ENCODE measurements around the gene OCRL. TPM values are rescaled to one million over a fixed set of nuclear protein-coding genes. Genes with fewer than 3 reads are reported as not detected.

Gene OCRL
- total and polyA plus RNA-seq, 2 of the 13 experiments (the other 11 are each of a cell fraction or from before 2014, with no cell fraction given): 13.4 to 32.0 TPM

DNA sequence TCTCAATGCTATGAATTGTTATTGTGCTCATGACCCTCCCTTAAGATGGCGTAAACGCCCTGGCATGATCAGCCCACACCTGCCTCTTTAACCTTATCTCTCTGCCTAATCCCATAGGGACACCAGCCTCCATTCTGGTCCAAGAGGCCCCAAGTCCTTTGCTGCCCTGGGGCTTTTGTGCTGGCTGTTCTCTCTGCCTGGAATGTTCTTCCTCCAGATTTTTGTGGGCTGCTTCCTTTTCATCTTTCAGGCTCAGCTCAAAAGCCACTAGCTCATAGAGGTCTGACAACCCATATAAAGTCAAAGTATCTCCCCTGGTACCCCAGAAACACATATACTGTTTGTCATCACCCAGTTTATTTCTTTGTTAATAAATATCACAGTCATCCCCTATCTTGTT lies 72.3 kb downstream of the OCRL start:
- Histone ChIP-seq H3K9me3 (ENCODE audit: low read length) (no peaks in the 10 kb centered on the region), H4K20me1 (ENCODE audit: insufficient read depth, low read length) (no peaks in the 10 kb centered on the region), H3K36me3 (replicated peaks in 1 of 2; ENCODE audit: control insufficient read depth in 1 of 2, insufficient read depth in 2 of 2, low read length in 2 of 2) (no peaks in the 10 kb centered on the region), H3K9ac (ENCODE audit: insufficient read depth, low read depth, low read length) (no peak overlapping the region), H3K4me2 (ENCODE audit: low read depth, low read length) (no peak overlapping the region), H3K79me2 (ENCODE audit: insufficient read depth, low read length) (no peaks in the 10 kb centered on the region), H2AFZ (ENCODE audit: low read length) (no peak overlapping the region), H3K27ac (ENCODE audit: extremely low read length, insufficient read depth, low read length) (no peak overlapping the region), H3K4me1 (ENCODE audit: insufficient read depth, low read length) (peaks cover 8% of the 10 kb centered on the region), H3K27me3 (ENCODE audit: control insufficient read depth in 1 of 2, insufficient read depth in 2 of 2, low read length in 2 of 2) (no peaks in the 10 kb centered on the region), H3K4me3 (replicated peaks in 1 of 3; ENCODE audit: insufficient read depth in 1 of 3, low read depth in 2 of 3, low read length in 3 of 3) (no peak overlapping the region)
- no peak for TF ChIP-seq BRD4 (CRISPR knock-in tag; IDR thresholded peaks at IDR 0.05)
- no peak for TF ChIP-seq IRF2 (CRISPR knock-in tag; IDR thresholded peaks at IDR 0.05)
- TF ChIP-seq, protein P1, sequence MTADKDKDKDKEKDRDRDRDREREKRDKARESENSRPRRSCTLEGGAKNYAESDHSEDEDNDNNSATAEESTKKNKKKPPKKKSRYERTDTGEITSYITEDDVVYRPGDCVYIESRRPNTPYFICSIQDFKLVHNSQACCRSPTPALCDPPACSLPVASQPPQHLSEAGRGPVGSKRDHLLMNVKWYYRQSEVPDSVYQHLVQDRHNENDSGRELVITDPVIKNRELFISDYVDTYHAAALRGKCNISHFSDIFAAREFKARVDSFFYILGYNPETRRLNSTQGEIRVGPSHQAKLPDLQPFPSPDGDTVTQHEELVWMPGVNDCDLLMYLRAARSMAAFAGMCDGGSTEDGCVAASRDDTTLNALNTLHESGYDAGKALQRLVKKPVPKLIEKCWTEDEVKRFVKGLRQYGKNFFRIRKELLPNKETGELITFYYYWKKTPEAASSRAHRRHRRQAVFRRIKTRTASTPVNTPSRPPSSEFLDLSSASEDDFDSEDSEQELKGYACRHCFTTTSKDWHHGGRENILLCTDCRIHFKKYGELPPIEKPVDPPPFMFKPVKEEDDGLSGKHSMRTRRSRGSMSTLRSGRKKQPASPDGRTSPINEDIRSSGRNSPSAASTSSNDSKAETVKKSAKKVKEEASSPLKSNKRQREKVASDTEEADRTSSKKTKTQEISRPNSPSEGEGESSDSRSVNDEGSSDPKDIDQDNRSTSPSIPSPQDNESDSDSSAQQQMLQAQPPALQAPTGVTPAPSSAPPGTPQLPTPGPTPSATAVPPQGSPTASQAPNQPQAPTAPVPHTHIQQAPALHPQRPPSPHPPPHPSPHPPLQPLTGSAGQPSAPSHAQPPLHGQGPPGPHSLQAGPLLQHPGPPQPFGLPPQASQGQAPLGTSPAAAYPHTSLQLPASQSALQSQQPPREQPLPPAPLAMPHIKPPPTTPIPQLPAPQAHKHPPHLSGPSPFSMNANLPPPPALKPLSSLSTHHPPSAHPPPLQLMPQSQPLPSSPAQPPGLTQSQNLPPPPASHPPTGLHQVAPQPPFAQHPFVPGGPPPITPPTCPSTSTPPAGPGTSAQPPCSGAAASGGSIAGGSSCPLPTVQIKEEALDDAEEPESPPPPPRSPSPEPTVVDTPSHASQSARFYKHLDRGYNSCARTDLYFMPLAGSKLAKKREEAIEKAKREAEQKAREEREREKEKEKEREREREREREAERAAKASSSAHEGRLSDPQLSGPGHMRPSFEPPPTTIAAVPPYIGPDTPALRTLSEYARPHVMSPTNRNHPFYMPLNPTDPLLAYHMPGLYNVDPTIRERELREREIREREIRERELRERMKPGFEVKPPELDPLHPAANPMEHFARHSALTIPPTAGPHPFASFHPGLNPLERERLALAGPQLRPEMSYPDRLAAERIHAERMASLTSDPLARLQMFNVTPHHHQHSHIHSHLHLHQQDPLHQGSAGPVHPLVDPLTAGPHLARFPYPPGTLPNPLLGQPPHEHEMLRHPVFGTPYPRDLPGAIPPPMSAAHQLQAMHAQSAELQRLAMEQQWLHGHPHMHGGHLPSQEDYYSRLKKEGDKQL (CRISPR knock-in tag; IDR thresholded peaks at IDR 0.05; ENCODE audit: low read depth): no peak
- TF ChIP-seq ZNF12 (CRISPR knock-in tag; IDR thresholded peaks at IDR 0.05): no peak
- TF ChIP-seq, protein P2, sequence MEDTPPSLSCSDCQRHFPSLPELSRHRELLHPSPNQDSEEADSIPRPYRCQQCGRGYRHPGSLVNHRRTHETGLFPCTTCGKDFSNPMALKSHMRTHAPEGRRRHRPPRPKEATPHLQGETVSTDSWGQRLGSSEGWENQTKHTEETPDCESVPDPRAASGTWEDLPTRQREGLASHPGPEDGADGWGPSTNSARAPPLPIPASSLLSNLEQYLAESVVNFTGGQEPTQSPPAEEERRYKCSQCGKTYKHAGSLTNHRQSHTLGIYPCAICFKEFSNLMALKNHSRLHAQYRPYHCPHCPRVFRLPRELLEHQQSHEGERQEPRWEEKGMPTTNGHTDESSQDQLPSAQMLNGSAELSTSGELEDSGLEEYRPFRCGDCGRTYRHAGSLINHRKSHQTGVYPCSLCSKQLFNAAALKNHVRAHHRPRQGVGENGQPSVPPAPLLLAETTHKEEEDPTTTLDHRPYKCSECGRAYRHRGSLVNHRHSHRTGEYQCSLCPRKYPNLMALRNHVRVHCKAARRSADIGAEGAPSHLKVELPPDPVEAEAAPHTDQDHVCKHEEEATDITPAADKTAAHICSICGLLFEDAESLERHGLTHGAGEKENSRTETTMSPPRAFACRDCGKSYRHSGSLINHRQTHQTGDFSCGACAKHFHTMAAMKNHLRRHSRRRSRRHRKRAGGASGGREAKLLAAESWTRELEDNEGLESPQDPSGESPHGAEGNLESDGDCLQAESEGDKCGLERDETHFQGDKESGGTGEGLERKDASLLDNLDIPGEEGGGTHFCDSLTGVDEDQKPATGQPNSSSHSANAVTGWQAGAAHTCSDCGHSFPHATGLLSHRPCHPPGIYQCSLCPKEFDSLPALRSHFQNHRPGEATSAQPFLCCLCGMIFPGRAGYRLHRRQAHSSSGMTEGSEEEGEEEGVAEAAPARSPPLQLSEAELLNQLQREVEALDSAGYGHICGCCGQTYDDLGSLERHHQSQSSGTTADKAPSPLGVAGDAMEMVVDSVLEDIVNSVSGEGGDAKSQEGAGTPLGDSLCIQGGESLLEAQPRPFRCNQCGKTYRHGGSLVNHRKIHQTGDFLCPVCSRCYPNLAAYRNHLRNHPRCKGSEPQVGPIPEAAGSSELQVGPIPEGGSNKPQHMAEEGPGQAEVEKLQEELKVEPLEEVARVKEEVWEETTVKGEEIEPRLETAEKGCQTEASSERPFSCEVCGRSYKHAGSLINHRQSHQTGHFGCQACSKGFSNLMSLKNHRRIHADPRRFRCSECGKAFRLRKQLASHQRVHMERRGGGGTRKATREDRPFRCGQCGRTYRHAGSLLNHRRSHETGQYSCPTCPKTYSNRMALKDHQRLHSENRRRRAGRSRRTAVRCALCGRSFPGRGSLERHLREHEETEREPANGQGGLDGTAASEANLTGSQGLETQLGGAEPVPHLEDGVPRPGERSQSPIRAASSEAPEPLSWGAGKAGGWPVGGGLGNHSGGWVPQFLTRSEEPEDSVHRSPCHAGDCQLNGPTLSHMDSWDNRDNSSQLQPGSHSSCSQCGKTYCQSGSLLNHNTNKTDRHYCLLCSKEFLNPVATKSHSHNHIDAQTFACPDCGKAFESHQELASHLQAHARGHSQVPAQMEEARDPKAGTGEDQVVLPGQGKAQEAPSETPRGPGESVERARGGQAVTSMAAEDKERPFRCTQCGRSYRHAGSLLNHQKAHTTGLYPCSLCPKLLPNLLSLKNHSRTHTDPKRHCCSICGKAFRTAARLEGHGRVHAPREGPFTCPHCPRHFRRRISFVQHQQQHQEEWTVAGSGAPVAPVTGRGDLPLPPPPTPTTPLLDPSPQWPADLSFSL (CRISPR knock-in tag; IDR thresholded peaks at IDR 0.05): no peak
- TF ChIP-seq THYN1 (CRISPR knock-in tag; IDR thresholded peaks at IDR 0.05; ENCODE audit: borderline replicate concordance, low read depth): no peak
- TF ChIP-seq MAZ (IDR thresholded peaks at IDR 0.05; ENCODE audit: borderline replicate concordance, low read depth, low read length): no peak
- TF ChIP-seq MAZ (CRISPR knock-in tag; IDR thresholded peaks at IDR 0.05; ENCODE audit: low read depth): no peak
- no peak for TF ChIP-seq ZNF552 (CRISPR knock-in tag; IDR thresholded peaks at IDR 0.05; ENCODE audit: borderline replicate concordance)
- no peak for TF ChIP-seq ZNF780A (CRISPR knock-in tag; IDR thresholded peaks at IDR 0.05)
- no peak for TF ChIP-seq MIXL1 (CRISPR knock-in tag; IDR thresholded peaks at IDR 0.05)
- no peak for TF ChIP-seq ZNF781 (CRISPR knock-in tag; IDR thresholded peaks at IDR 0.05; ENCODE audit: borderline replicate concordance, not compliant biosample characterization)
- no TSS peak for BruUV-seq (replicated peaks)
- in situ Hi-C loops (cut with HindIII; ENCODE audit: extremely low pct_ligation_motif_present, low pct_unique_long_range_greater_than_20kb) (loop anchor here (25.0 kb wide), 1 partner anchor 450 kb away; no protein-coding TSS in a partner anchor), intact Hi-C loops (cut with micrococcal nuclease; ENCODE audit: unreplicated experiment) (no loop called here)
- FAIRE-seq (no peak), ATAC-seq (no peak), DNase-seq (ENCODE audit: low spot score) (no peak)
- WGBS (ENCODE audit: low lambda C conversion rate): 80% methylated on average over 1 of the region's 2 CpGs
- CTCF ChIA-PET (ENCODE audit: low intra/inter-chr PET ratio, low total read pairs): no interaction called here
- POLR2A ChIA-PET: no interaction called here

Data from HepG2 (cell line).